Measurements from ENCODE around the gene TOX2. TPM values are rescaled to one million over a fixed set of nuclear protein-coding genes. Genes with fewer than 3 reads are reported as not detected.
A peak's percentile ranks its signal among the peaks of the same experiment; 100 is the strongest.

TOX2 gene
- total RNA-seq, 4 donors from 2014 or later, result 0.20 to 0.42 TPM; not detected in 2

DNA sequence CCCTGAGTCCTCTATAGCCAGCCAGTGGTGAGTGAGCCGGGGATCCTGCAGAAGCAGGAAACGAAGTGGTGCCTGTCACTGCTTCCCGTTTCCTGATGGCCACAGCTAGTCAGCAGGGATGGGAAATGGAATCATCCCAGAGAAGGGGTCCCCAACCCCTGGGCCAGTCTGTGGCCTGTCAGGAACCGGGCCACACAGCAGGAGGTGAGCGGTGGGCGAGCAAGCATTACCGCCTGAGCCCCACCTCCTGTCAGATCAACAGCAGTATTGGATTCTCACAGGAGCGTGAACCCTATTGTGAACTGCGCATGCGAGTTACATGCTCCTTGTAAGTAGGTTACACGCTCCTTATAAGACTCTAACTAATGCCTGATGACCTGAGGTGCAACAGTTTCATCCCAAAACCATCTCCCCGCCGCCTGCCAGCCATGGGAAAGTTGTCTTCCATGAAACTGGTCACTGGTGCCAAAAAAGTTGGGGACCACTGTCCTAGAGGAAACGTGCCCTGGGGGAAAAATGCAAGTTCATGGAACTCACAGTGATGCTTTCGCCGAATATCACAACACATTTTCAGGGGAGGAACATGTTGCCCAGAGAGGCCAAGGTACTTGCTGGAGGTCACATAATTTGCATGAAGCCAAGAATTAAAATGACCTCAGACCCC lies 158.5 kb downstream of the TOX2 start:
- no peak overlapping the region for H3K4me3 ChIP-seq
- intact Hi-C loops (cut with DNase I; ENCODE audit: low total_unique reads), result no loop called here
- TF ChIP-seq POLR2A (IDR thresholded peaks at IDR 0.05), result no peak
- TF ChIP-seq, protein P1, sequence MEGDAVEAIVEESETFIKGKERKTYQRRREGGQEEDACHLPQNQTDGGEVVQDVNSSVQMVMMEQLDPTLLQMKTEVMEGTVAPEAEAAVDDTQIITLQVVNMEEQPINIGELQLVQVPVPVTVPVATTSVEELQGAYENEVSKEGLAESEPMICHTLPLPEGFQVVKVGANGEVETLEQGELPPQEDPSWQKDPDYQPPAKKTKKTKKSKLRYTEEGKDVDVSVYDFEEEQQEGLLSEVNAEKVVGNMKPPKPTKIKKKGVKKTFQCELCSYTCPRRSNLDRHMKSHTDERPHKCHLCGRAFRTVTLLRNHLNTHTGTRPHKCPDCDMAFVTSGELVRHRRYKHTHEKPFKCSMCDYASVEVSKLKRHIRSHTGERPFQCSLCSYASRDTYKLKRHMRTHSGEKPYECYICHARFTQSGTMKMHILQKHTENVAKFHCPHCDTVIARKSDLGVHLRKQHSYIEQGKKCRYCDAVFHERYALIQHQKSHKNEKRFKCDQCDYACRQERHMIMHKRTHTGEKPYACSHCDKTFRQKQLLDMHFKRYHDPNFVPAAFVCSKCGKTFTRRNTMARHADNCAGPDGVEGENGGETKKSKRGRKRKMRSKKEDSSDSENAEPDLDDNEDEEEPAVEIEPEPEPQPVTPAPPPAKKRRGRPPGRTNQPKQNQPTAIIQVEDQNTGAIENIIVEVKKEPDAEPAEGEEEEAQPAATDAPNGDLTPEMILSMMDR (IDR thresholded peaks at IDR 0.05 in 4 of 5, conservative IDR thresholded peaks at IDR 0.05 in 1 of 5), result no peak
- ATAC-seq, result no peak
- in situ Hi-C loops (cut with MboI; ENCODE audit: low sequenced_read_pairs in 4 of 4), result loop anchor here in 1 of 4 donors (10.0 kb wide), 1 partner anchor 318 kb away; no protein-coding TSS in a partner anchor
- no peak for DNase-seq
- H3K27me3 ChIP-seq, result no peaks in the 10 kb centered on the region
- H3K4me1 ChIP-seq, result no peaks in the 10 kb centered on the region
- H3K36me3 ChIP-seq, result no peaks in the 10 kb centered on the region
- no peaks in the 10 kb centered on the region for H3K9me3 ChIP-seq
- no peak overlapping the region for H3K27ac ChIP-seq

DNA sequence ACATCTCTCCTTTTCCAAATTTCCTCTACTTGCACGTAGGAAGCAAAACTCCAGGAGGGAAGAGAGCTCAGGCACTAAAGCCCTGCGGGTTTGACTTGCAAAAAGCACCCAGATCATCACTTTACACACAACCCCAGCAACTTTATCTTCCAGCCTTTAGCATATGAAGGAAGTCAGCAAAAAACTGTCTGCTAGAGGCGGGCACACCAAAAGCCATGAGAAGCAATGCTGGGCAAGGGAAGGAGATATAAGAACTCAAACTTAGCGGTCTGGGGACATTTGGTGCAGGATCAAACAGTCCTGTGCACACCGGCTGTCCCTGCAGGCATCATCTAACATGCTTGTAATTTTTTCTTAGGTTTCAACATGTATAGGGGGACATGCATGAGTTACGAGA lies 159.0 kb downstream of the TOX2 start:
- intact Hi-C loops (cut with DNase I; ENCODE audit: low total_unique reads), result no loop called here
- H3K27ac ChIP-seq, result no peak overlapping the region
- ATAC-seq (no peak), DNase-seq (peak in 1 of 2 donors; percentile 1)
- H3K9me3 ChIP-seq, result no peaks in the 10 kb centered on the region
- H3K27me3 ChIP-seq, result no peaks in the 10 kb centered on the region
- no peaks in the 10 kb centered on the region for H3K36me3 ChIP-seq
- TF ChIP-seq, protein P1 (IDR thresholded peaks at IDR 0.05 in 4 of 5, conservative IDR thresholded peaks at IDR 0.05 in 1 of 5), result no peak
- TF ChIP-seq POLR2A (IDR thresholded peaks at IDR 0.05), result no peak
- in situ Hi-C loops (cut with MboI; ENCODE audit: low sequenced_read_pairs in 4 of 4), result loop anchor here in 1 of 4 donors (10.0 kb wide), 1 partner anchor 319 kb away; no protein-coding TSS in a partner anchor
- H3K4me1 ChIP-seq, result no peaks in the 10 kb centered on the region
- no peak overlapping the region for H3K4me3 ChIP-seq

- Histone ChIP-seq H3K27me3 (no peaks in the 10 kb centered on the region), H3K9me3 (no peaks in the 10 kb centered on the region), H3K27ac (no peak overlapping the region), H3K4me1 (no peaks in the 10 kb centered on the region), H3K36me3 (no peaks in the 10 kb centered on the region), H3K4me3 (no peak overlapping the region)
- ATAC-seq, result no peak
- intact Hi-C loops (cut with DNase I; ENCODE audit: low total_unique reads) (no loop called here), in situ Hi-C loops (cut with MboI; ENCODE audit: low sequenced_read_pairs in 4 of 4) (loop anchor here (5.0 to 25.0 kb wide), 4 partner anchors 320 to 637 kb away; no protein-coding TSS in a partner anchor)
- TF ChIP-seq, protein P1 (IDR thresholded peaks at IDR 0.05 in 4 of 5, conservative IDR thresholded peaks at IDR 0.05 in 1 of 5), result no peak
- no peak for TF ChIP-seq POLR2A (IDR thresholded peaks at IDR 0.05)
- peak in 1 of 2 donors; percentile 11 for DNase-seq
Observed at GRCh38 chr20:44074252-44075151, 159.8 kb downstream of the TOX2 start.

- Histone ChIP-seq H3K4me3 (no peak overlapping the region), H3K27me3 (no peaks in the 10 kb centered on the region), H3K27ac (no peak overlapping the region), H3K36me3 (no peaks in the 10 kb centered on the region), H3K9me3 (no peaks in the 10 kb centered on the region), H3K4me1 (no peaks in the 10 kb centered on the region)
- ATAC-seq (no peak), DNase-seq (peak in 1 of 2 donors; percentile 9)
- in situ Hi-C loops (cut with MboI; ENCODE audit: low sequenced_read_pairs in 4 of 4), result loop anchor here (5.0 to 25.0 kb wide), 4 partner anchors 321 to 638 kb away; no protein-coding TSS in a partner anchor
- no peak for TF ChIP-seq POLR2A (IDR thresholded peaks at IDR 0.05)
- TF ChIP-seq, protein P1 (IDR thresholded peaks at IDR 0.05 in 4 of 5, conservative IDR thresholded peaks at IDR 0.05 in 1 of 5), result no peak
- intact Hi-C loops (cut with DNase I; ENCODE audit: low total_unique reads), result no loop called here
Observed at GRCh38 chr20:44075191-44075949, 160.7 kb downstream of the TOX2 start.

Measured in gastrocnemius medialis (tissue), 4 donors.